ENCODE results near the gene CD3E. TPM values are rescaled to one million over a fixed set of nuclear protein-coding genes. Genes with fewer than 3 reads are reported as not detected.

The CD3E gene
- total and polyA plus RNA-seq, 2 donors (not counting 1 experiment from before 2014, with no cell fraction given) = 1.0 to 1.7 TPM

- no peaks in the 10 kb centered on the region for H3K36me3 ChIP-seq (replicated peaks in 1 of 2; ENCODE audit: control extremely low read depth in 1 of 2, control insufficient read depth in 1 of 2, extremely low read depth in 1 of 2, insufficient read depth in 2 of 2, low read length in 1 of 2)
- H3K27me3 ChIP-seq (replicated peaks in 1 of 4; ENCODE audit: control extremely low read depth in 1 of 4, control insufficient read depth in 3 of 4, insufficient read depth in 4 of 4, low read length in 3 of 4) = peaks cover 0 to 27% (median 21%) of the 10 kb centered on the region in 4 experiments
- peaks cover 1% of the 10 kb centered on the region for H3K4me1 Mint-ChIP-seq
- peaks cover 52% of the 10 kb centered on the region for H3K27me3 Mint-ChIP-seq
- H3K27ac ChIP-seq (ENCODE audit: low read length in 2 of 2) = no peak overlapping the region
- TF ChIP-seq CTCF (IDR thresholded peaks at IDR 0.05) = no peak
- no peak for TF ChIP-seq EZH2 (IDR thresholded peaks at IDR 0.05; ENCODE audit: borderline replicate concordance, insufficient read depth, low read depth, low read length, poor library complexity, severe bottlenecking)
- H3K4me2 ChIP-seq (replicated peaks; ENCODE audit: low read depth, low read length, poor library complexity, severe bottlenecking) = no peak overlapping the region
- H4K20me1 ChIP-seq (ENCODE audit: control insufficient read depth, insufficient read depth, low read length, poor library complexity, severe bottlenecking) = no peaks in the 10 kb centered on the region
- ChIA-PET CTCF (interaction anchor here (2.6 to 2.9 kb wide), 2 partner anchors 19 to 60 kb away, joined by 7 to 19 read pairs; no protein-coding TSS in a partner anchor), POLR2A (no interaction called here)
- H3K9me3 ChIP-seq (ENCODE audit: control extremely low read depth in 1 of 3, control insufficient read depth in 2 of 3, insufficient read depth in 1 of 3, low read length in 2 of 3) = peaks cover 0 to 2% (median 0%) of the 10 kb centered on the region in 3 donors
- no CpG with 5 or more reads among the region's 1 CpG for WGBS (ENCODE audit: insufficient coverage)
- H3K4me3 Mint-ChIP-seq = no peak overlapping the region
- H3K4me1 ChIP-seq (ENCODE audit: control insufficient read depth in 2 of 2, insufficient read depth in 2 of 2, low read length in 2 of 2) = peaks cover under 1 to 1% of the 10 kb centered on the region in 2 donors
- no peak overlapping the region for H3K27ac Mint-ChIP-seq
- H3K9me3 Mint-ChIP-seq (ENCODE audit: insufficient read depth) = no peaks in the 10 kb centered on the region
- H3K79me2 ChIP-seq (ENCODE audit: control insufficient read depth, insufficient read depth, low read length) = no peaks in the 10 kb centered on the region
- no peak overlapping the region for H3K4me3 ChIP-seq (ENCODE audit: control extremely low read depth in 1 of 5, extremely low read depth in 1 of 5, insufficient read depth in 1 of 5, low read depth in 2 of 5, low read length in 4 of 5)
- DNase-seq (no peak), ATAC-seq (ENCODE audit: low read depth) (no peak)
- intact Hi-C loops (cut with micrococcal nuclease) = no loop called here
- no peak overlapping the region for H2AFZ ChIP-seq (ENCODE audit: insufficient read depth, low read depth, low read length, poor library complexity, severe bottlenecking)
- H3K9ac ChIP-seq (ENCODE audit: low read length) = no peak overlapping the region
Observed at GRCh38 chr11:118258410-118258809, 46.1 kb upstream of the CD3E start.

GRCh38 chr11:118259138-118259537, 45.4 kb upstream of the CD3E start:
- no peak overlapping the region for H3K9ac ChIP-seq (ENCODE audit: low read length)
- ATAC-seq (ENCODE audit: low read depth) (no peak), DNase-seq (no peak)
- no peak overlapping the region for H3K27ac ChIP-seq (ENCODE audit: low read length in 2 of 2)
- no peak overlapping the region for H2AFZ ChIP-seq (ENCODE audit: insufficient read depth, low read depth, low read length, poor library complexity, severe bottlenecking)
- no peak overlapping the region for H3K27ac Mint-ChIP-seq
- no peaks in the 10 kb centered on the region for H4K20me1 ChIP-seq (ENCODE audit: control insufficient read depth, insufficient read depth, low read length, poor library complexity, severe bottlenecking)
- no peaks in the 10 kb centered on the region for H3K9me3 Mint-ChIP-seq (ENCODE audit: insufficient read depth)
- POLR2A ChIA-PET = no interaction called here
- peaks cover 0 to 2% (median 0%) of the 10 kb centered on the region in 3 donors for H3K9me3 ChIP-seq (ENCODE audit: control extremely low read depth in 1 of 3, control insufficient read depth in 2 of 3, insufficient read depth in 1 of 3, low read length in 2 of 3)
- CTCF ChIA-PET = interaction anchor here (2.6 to 2.9 kb wide), 2 partner anchors 20 to 61 kb away, joined by 7 to 19 read pairs; no protein-coding TSS in a partner anchor
- WGBS (ENCODE audit: insufficient coverage) = no CpG with 5 or more reads among the region's 1 CpG
- H3K79me2 ChIP-seq (ENCODE audit: control insufficient read depth, insufficient read depth, low read length) = no peaks in the 10 kb centered on the region
- intact Hi-C loops (cut with micrococcal nuclease) = no loop called here
- H3K4me3 Mint-ChIP-seq = no peak overlapping the region
- TF ChIP-seq CTCF (IDR thresholded peaks at IDR 0.05) (no peak), EZH2 (IDR thresholded peaks at IDR 0.05; ENCODE audit: borderline replicate concordance, insufficient read depth, low read depth, low read length, poor library complexity, severe bottlenecking) (no peak)
- peaks cover 58% of the 10 kb centered on the region for H3K27me3 Mint-ChIP-seq
- H3K27me3 ChIP-seq (replicated peaks in 1 of 4; ENCODE audit: control extremely low read depth in 1 of 4, control insufficient read depth in 3 of 4, insufficient read depth in 4 of 4, low read length in 3 of 4) = peaks cover 0 to 34% (median 26%) of the 10 kb centered on the region in 4 experiments
- H3K4me1 ChIP-seq (ENCODE audit: control insufficient read depth in 2 of 2, insufficient read depth in 2 of 2, low read length in 2 of 2) = peaks cover 8% of the 10 kb centered on the region in 2 donors
- H3K4me3 ChIP-seq (ENCODE audit: control extremely low read depth in 1 of 5, extremely low read depth in 1 of 5, insufficient read depth in 1 of 5, low read depth in 2 of 5, low read length in 4 of 5) = no peak overlapping the region
- H3K36me3 ChIP-seq (replicated peaks in 1 of 2; ENCODE audit: control extremely low read depth in 1 of 2, control insufficient read depth in 1 of 2, extremely low read depth in 1 of 2, insufficient read depth in 2 of 2, low read length in 1 of 2) = no peaks in the 10 kb centered on the region
- H3K4me1 Mint-ChIP-seq = peaks cover 8% of the 10 kb centered on the region
- no peak overlapping the region for H3K4me2 ChIP-seq (replicated peaks; ENCODE audit: low read depth, low read length, poor library complexity, severe bottlenecking)
